HCT116 (cell line): ENCODE data around the gene NPSR1. TPM values are rescaled to one million over a fixed set of nuclear protein-coding genes. Genes with fewer than 3 reads are reported as not detected.

Source experiments
- ATAC-seq: fragments of 200-7000 bp; cut with Tn5 transposase; 2 replicates; pipeline ENCODE4 v1.9.1; 2020; ENCODE audit warnings: mild to moderate bottlenecking, moderate library complexity
- BruUV-seq: library from RNA; stranded (reverse); fragments of 400-500 nt; replicated peaks from 2 replicates; lab custom pipeline; 2021; lab: Mats Ljungman, UMichigan
- CTCF ChIA-PET: fragments of 300-600 bp; sonication (Branson Sonifier 250); formaldehyde crosslinking; loops from one replicate; lab custom pipeline; 2021; ENCODE audit warnings: antibody characterized with exemption; lab: Charles Lee
- POLR2A ChIA-PET: fragments of 300-600, 350-600 bp; sonication (Branson Sonifier 250); formaldehyde crosslinking; loops from one replicate; lab custom pipeline; 2021; ENCODE audit warnings: antibody characterized with exemption; lab: Charles Lee
- RAD21 ChIA-PET, 2 experiments: fragments of 300-600 bp; sonication (Branson Sonifier 250); formaldehyde crosslinking; loops; one replicate each; lab custom pipeline; 2023; ENCODE audit warnings: low total read pairs in 2 of 2; ENCODE audit not compliant: uncharacterized antibody in 2 of 2, unreplicated experiment in 2 of 2, low non-redundant PET in 1 of 2; lab: Charles Lee
- DNase-seq: peaks from one replicate; pipeline ENCODE4 v3.0.0-alpha.2; 2010; ENCODE audit warnings: low read depth, low spot score
- H2AFZ ChIP-seq: fragments of 200-600 bp; shearing (Covaris generic), sonication (generic); 2 replicates; pipeline ENCODE4 v1.6.1; 2017; ENCODE audit warnings: low read depth, mixed run types, mixed read lengths, antibody characterized with exemption, low read length; ENCODE audit not compliant: poor library complexity, severe bottlenecking
- H3K27ac ChIP-seq: 2 replicates; pipeline ENCODE4 v1.5.1; 2012; ENCODE audit warnings: low read depth, low read length
- H3K27me3 ChIP-seq: fragments of 200-600 bp; sonication (generic); 2 replicates; pipeline ENCODE4 v1.6.1; 2016; ENCODE audit warnings: mixed run types, low read length, mixed read lengths; ENCODE audit not compliant: insufficient read depth
- H3K36me3 ChIP-seq, 2 experiments: fragments of 200-500 bp in 1 of 2; fragments of 200-600 bp in 1 of 2; sonication (Bioruptor generic) in 1 of 2; sonication (generic) in 1 of 2; 2 replicates each; pipeline versions ENCODE4 v1.5.1 to v1.6.1; 2014 to 2016; ENCODE audit warnings: low read length in 2 of 2, inconsistent platforms in 1 of 2, mixed read lengths in 1 of 2, mixed run types in 1 of 2; ENCODE audit not compliant: insufficient read depth in 2 of 2, control insufficient read depth in 1 of 2
- H3K4me1 ChIP-seq, 2 experiments: fragments of 200-600 bp in 1 of 2; sonication (generic) in 1 of 2; 2 replicates each; pipeline versions ENCODE4 v1.5.1 to v1.6.1; 2012 to 2017; ENCODE audit warnings: low read length in 2 of 2, inconsistent platforms in 1 of 2, mild to moderate bottlenecking in 1 of 2, mixed read lengths in 1 of 2, mixed run types in 1 of 2, moderate library complexity in 1 of 2; ENCODE audit not compliant: insufficient read depth in 2 of 2, control insufficient read depth in 1 of 2
- H3K4me2 ChIP-seq: fragments of 200-600 bp; sonication (generic); 2 replicates; pipeline ENCODE4 v1.6.1; 2017; ENCODE audit warnings: mixed run types, low read length, mixed read lengths
- H3K4me3 ChIP-seq, 2 experiments: fragments of 200-600 bp in 1 of 2; sonication (generic) in 1 of 2; replicated peaks in 1 of 2; 2 replicates each; pipeline ENCODE4 v1.5.1; 2011 to 2016; ENCODE audit warnings: low read length in 2 of 2, control low read depth in 1 of 2, low read depth in 1 of 2, mild to moderate bottlenecking in 1 of 2, mixed read lengths in 1 of 2, mixed run types in 1 of 2
- H3K79me2 ChIP-seq: fragments of 200-600 bp; sonication (generic); 2 replicates; pipeline ENCODE4 v1.6.1; 2017; ENCODE audit warnings: mild to moderate bottlenecking, mixed run types, low read length, moderate library complexity, mixed read lengths; ENCODE audit not compliant: insufficient read depth
- H3K9ac ChIP-seq: fragments of 200-600 bp; sonication (generic); 2 replicates; pipeline ENCODE4 v1.6.1; 2016; ENCODE audit warnings: low read length, mixed read lengths
- H3K9me2 ChIP-seq: fragments of 200-600 bp; sonication (generic), shearing (Covaris generic); 2 replicates; pipeline ENCODE4 v1.6.1; 2017; ENCODE audit warnings: mixed run types, mild to moderate bottlenecking, moderate library complexity; ENCODE audit not compliant: insufficient read depth
- H3K9me3 ChIP-seq, 2 experiments: fragments of 200-500 bp in 1 of 2; fragments of 200-600 bp in 1 of 2; sonication (Bioruptor generic) in 1 of 2; sonication (generic) in 1 of 2; 2 replicates each; pipeline ENCODE4 v1.6.1; 2014 to 2017; ENCODE audit warnings: low read length in 2 of 2, mixed read lengths in 2 of 2, inconsistent platforms in 1 of 2, low read depth in 1 of 2, mild to moderate bottlenecking in 1 of 2, mixed run types in 1 of 2, moderate library complexity in 1 of 2; ENCODE audit not compliant: control insufficient read depth in 1 of 2, insufficient read depth in 1 of 2
- H4K20me1 ChIP-seq: fragments of 200-600 bp; sonication (generic), shearing (Covaris generic); 2 replicates; pipeline ENCODE4 v1.6.1; 2017; ENCODE audit warnings: mixed run types, mild to moderate bottlenecking, moderate library complexity; ENCODE audit not compliant: insufficient read depth
- CBX3 ChIP-seq: IDR thresholded peaks from 2 replicates; pipeline ENCODE4 v1.6.1; 2012; ENCODE audit warnings: low read depth
- CTCF ChIP-seq, 3 experiments: fragments of 200-600 bp in 1 of 3; sonication (generic) in 1 of 3; IDR thresholded peaks in 2 of 3; conservative IDR thresholded peaks in 1 of 3; 2 replicates each; pipeline ENCODE4 v1.5.1; 2012 to 2017; ENCODE audit warnings: low read depth in 2 of 3, low read length in 2 of 3, antibody characterized with exemption in 1 of 3, borderline replicate concordance in 1 of 3, control low read depth in 1 of 3, mild to moderate bottlenecking in 1 of 3, mixed read lengths in 1 of 3, mixed run types in 1 of 3, moderate library complexity in 1 of 3; ENCODE audit not compliant: insufficient read depth in 1 of 3
- EZH2phosphoT487 ChIP-seq: fragments of 200-600 bp; IDR thresholded peaks from 2 replicates; pipeline ENCODE4 v1.6.1; 2018; ENCODE audit warnings: antibody characterized with exemption, borderline replicate concordance
- RAD21 ChIP-seq: IDR thresholded peaks from 2 replicates; pipeline ENCODE4 v1.6.1; 2012; ENCODE audit warnings: low read depth, mild to moderate bottlenecking
- REST ChIP-seq: IDR thresholded peaks from 2 replicates; pipeline ENCODE4 v1.6.1; 2012; ENCODE audit warnings: low read depth
- TCF7L2 ChIP-seq: IDR thresholded peaks from 2 replicates; pipeline ENCODE4 v1.7.0; 2011; ENCODE audit warnings: borderline replicate concordance, inconsistent platforms; ENCODE audit not compliant: insufficient read depth, insufficient read length; ENCODE audit errors: extremely low read depth
- YY1 ChIP-seq: IDR thresholded peaks from 2 replicates; pipeline ENCODE4 v1.6.1; 2011; ENCODE audit warnings: low read length, low read depth, moderate library complexity, mild to moderate bottlenecking; ENCODE audit not compliant: insufficient replicate concordance; ENCODE audit errors: extremely low read depth
- intact Hi-C: fragments of 100-400 bp; cut with micrococcal nuclease; formaldehyde crosslinking; loops from 2 replicates; pipeline ENCODE4 v1.10.0; 2022
- total RNA-seq: library from RNA; stranded (reverse); gene quantifications from one replicate; pipeline ENCODE4 v1.2.1, GENCODE V29; 2021; ENCODE audit not compliant: unreplicated experiment

Gene NPSR1
- total RNA-seq, 1 experiment from 2014 or later, result not detected

DNA sequence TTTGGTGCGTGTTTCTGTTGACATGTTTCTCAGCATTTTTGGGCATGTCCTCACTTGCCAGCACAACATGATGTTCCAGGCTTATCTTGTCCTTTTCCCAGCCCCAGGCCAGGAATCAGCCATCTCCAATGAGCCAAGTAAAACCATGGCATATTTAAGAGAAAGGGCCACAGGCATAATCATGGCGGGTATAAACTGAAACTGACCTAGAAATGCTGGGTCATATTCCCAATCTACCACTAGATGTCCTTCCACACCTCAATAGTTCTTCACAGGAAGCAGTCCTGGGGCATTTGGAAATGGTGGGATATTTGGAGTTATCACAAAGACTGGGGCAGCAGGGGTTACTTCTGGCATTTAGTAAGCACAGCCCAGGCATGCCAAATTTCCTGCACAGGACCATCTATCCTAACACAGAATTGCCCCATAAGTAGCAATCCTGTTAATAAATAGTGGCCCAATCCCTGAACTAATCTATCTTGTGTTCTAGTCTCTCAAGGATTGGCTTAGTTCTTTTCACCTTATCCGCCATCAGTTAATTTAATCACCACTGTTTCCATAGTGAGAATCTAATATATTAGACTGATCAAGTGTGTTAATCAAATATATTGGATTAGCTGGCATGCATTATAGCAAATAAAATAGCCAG, 101.6 kb downstream of the NPSR1 start:
- no peaks in the 10 kb centered on the region for H3K36me3 ChIP-seq
- peak overlapping the region; percentile 34; the same call in 1 of the 2 replicates for H3K4me2 ChIP-seq
- ChIA-PET CTCF (interaction anchor here (1.3 kb wide), 1 partner anchor 276 kb away, joined by 3 read pairs; no protein-coding TSS in a partner anchor), RAD21 (no interaction called here), POLR2A (interaction anchor here (0.6 kb wide), 1 partner anchor 242 kb away, joined by 3 read pairs; no protein-coding TSS in a partner anchor)
- no peaks in the 10 kb centered on the region for H3K9me3 ChIP-seq
- H3K27ac ChIP-seq, result no peak overlapping the region
- BruUV-seq, result no TSS peak
- H2AFZ ChIP-seq, result peak overlapping the region; percentile 90
- no peak for TF ChIP-seq REST
- TF ChIP-seq CBX3, result peak; percentile 28; the same call in 1 of the 2 replicates
- TF ChIP-seq CTCF (IDR thresholded peaks at IDR 0.05 in 2 of 3, conservative IDR thresholded peaks at IDR 0.05 in 1 of 3; ENCODE audit: borderline replicate concordance in 1 of 3, insufficient read depth in 1 of 3, low read depth in 2 of 3, low read length in 2 of 3), result peak; percentile 51 to 71 (median 68); a peak in 5 of 6 replicates
- peak; percentile 81 for TF ChIP-seq YY1
- TF ChIP-seq TCF7L2, result no peak
- TF ChIP-seq RAD21, result peak; percentile 79
- no peak for TF ChIP-seq EZH2phosphoT487
- peak; percentile 48 for DNase-seq
- peak; percentile 92 for ATAC-seq
- H3K9ac ChIP-seq, result no peak overlapping the region
- H3K4me3 ChIP-seq, result no peak overlapping the region
- no peaks in the 10 kb centered on the region for H3K79me2 ChIP-seq
- peaks cover 0 to 7% of the 10 kb centered on the region in 2 experiments; a peak in 1 of 4 replicates for H3K4me1 ChIP-seq
- no peaks in the 10 kb centered on the region for H3K9me2 ChIP-seq
- intact Hi-C loops, result loop anchor here (1.0 to 2.0 kb wide), 2 partner anchors 157 to 276 kb away; no protein-coding TSS in a partner anchor
- no peaks in the 10 kb centered on the region for H4K20me1 ChIP-seq
- H3K27me3 ChIP-seq, result no peaks in the 10 kb centered on the region
